Neural cell (in vitro differentiated cells): ENCODE results near the gene TXNRD3. TPM values are rescaled to one million over a fixed set of nuclear protein-coding genes. Genes with fewer than 3 reads are reported as not detected.
A peak's percentile ranks its signal among the peaks of the same experiment; 100 is the strongest.

Experiments used
- H2AFZ ChIP-seq: fragments of 200-600, 300-800 bp; sonication (generic), shearing (Covaris generic); 2 replicates; pipeline ENCODE4 v1.6.0; 2014; ENCODE audit warnings: low read depth, mild to moderate bottlenecking, antibody characterized with exemption, low read length, moderate library complexity
- H3F3A ChIP-seq: fragments of 200-600 bp; shearing (Covaris generic); 2 replicates; pipeline ENCODE4 v1.6.1; 2016; ENCODE audit warnings: mild to moderate bottlenecking, moderate library complexity, mixed read lengths, antibody characterized with exemption, low read length; ENCODE audit not compliant: insufficient read depth, poor library complexity, severe bottlenecking
- H3K27ac ChIP-seq: fragments of 200-600, 300-800 bp; sonication (generic), shearing (Covaris generic); 2 replicates; pipeline ENCODE4 v1.5.1; 2014; ENCODE audit warnings: mild to moderate bottlenecking, low read length, moderate library complexity
- H3K27me3 ChIP-seq: fragments of 300-800, 200-600 bp; sonication (generic), shearing (Covaris generic); 2 replicates; pipeline ENCODE4 v1.6.0; 2014; ENCODE audit warnings: mild to moderate bottlenecking, low read depth, low read length, moderate library complexity; ENCODE audit not compliant: insufficient read depth
- H3K36me3 ChIP-seq: fragments of 300-800, 200-600 bp; sonication (generic), shearing (Covaris generic); 2 replicates; pipeline ENCODE4 v1.5.1; 2014; ENCODE audit warnings: mild to moderate bottlenecking, antibody characterized with exemption, low read length, moderate library complexity; ENCODE audit not compliant: insufficient read depth
- H3K4me2 ChIP-seq: fragments of 300-800, 200-600 bp; sonication (generic), shearing (Covaris generic); 2 replicates; pipeline ENCODE4 v1.6.0; 2014; ENCODE audit warnings: mild to moderate bottlenecking, low read length
- H3K4me3 ChIP-seq: fragments of 300-800, 200-600 bp; sonication (generic), shearing (Covaris generic); 2 replicates; pipeline ENCODE4 v1.5.1; 2014; ENCODE audit warnings: mild to moderate bottlenecking, low read length, moderate library complexity
- H3K79me2 ChIP-seq: fragments of 200-600 bp; shearing (Covaris generic); replicated peaks from 2 replicates; pipeline ENCODE4 v1.6.0; 2014; ENCODE audit warnings: mild to moderate bottlenecking, low read length, moderate library complexity; ENCODE audit not compliant: insufficient read depth
- H3K9ac ChIP-seq: fragments of 300-800, 200-600 bp; sonication (generic), shearing (Covaris generic); 2 replicates; pipeline ENCODE4 v1.6.1; 2016; ENCODE audit warnings: mild to moderate bottlenecking, low read length, mixed read lengths
- H3K9me2 ChIP-seq: fragments of 200-600 bp; shearing (Covaris generic); 2 replicates; pipeline ENCODE4 v1.6.1; 2016; ENCODE audit warnings: mild to moderate bottlenecking, low read length, mixed read lengths; ENCODE audit not compliant: insufficient read depth
- H3K9me3 ChIP-seq: fragments of 200-600, 300-800 bp; sonication (generic), shearing (Covaris generic); 2 replicates; pipeline ENCODE4 v1.6.1; 2016; ENCODE audit warnings: mild to moderate bottlenecking, mixed run types, low read length, moderate library complexity, mixed read lengths
- H4K20me1 ChIP-seq: fragments of 200-600 bp; shearing (Covaris generic); 2 replicates; pipeline ENCODE4 v1.6.1; 2016; ENCODE audit warnings: mild to moderate bottlenecking, mixed run types; ENCODE audit not compliant: insufficient read depth
- EP300 ChIP-seq: fragments of 450-650 bp; conservative IDR thresholded peaks from 2 replicates; pipeline ENCODE4 v1.6.1; 2014; ENCODE audit warnings: antibody characterized with exemption, mild to moderate bottlenecking, moderate library complexity; ENCODE audit not compliant: poor library complexity, severe bottlenecking
- EZH2 ChIP-seq: fragments of 200-600, 300-800 bp; shearing (Covaris generic), sonication (generic); IDR thresholded peaks from 2 replicates; pipeline ENCODE4 v1.6.1; 2014; ENCODE audit warnings: antibody characterized with exemption, low read length, borderline replicate concordance, mild to moderate bottlenecking; ENCODE audit not compliant: insufficient read depth, poor library complexity, severe bottlenecking
- MXI1 ChIP-seq: fragments of 450-650 bp; conservative IDR thresholded peaks from 2 replicates; pipeline ENCODE4 v1.6.1; 2014; ENCODE audit warnings: antibody characterized with exemption, mild to moderate bottlenecking; ENCODE audit not compliant: poor library complexity, severe bottlenecking
- POLR2AphosphoS5 ChIP-seq: IDR thresholded peaks from 2 replicates; pipeline ENCODE4 v1.6.1; 2012
- RAD21 ChIP-seq: fragments of 450-650 bp; conservative IDR thresholded peaks from 2 replicates; pipeline ENCODE4 v1.6.1; 2014; ENCODE audit warnings: antibody characterized with exemption, mild to moderate bottlenecking, moderate library complexity
- SMC3 ChIP-seq: fragments of 450-650 bp; conservative IDR thresholded peaks from 2 replicates; pipeline ENCODE4 v1.6.1; 2014; ENCODE audit warnings: antibody characterized with exemption, mild to moderate bottlenecking, moderate library complexity; ENCODE audit not compliant: poor library complexity
- TAF1 ChIP-seq: IDR thresholded peaks from 2 replicates; pipeline ENCODE4 v1.6.1; 2012; ENCODE audit warnings: low read depth
- polyA plus RNA-seq: library from polyadenylated mRNA; depleted of rRNA; stranded (reverse); fragments of >200 nt; gene quantifications from 2 replicates; pipeline ENCODE4 v1.2.3, GENCODE V29; 2014
- TF ChIP-seq, protein P1 (sequence below): fragments of 450-650 bp; IDR thresholded peaks from 2 replicates; pipeline ENCODE4 v1.5.1; 2014; ENCODE audit warnings: antibody characterized with exemption, mild to moderate bottlenecking, moderate library complexity; ENCODE audit not compliant: poor library complexity, severe bottlenecking
- TF ChIP-seq, protein P2 (sequence below): IDR thresholded peaks from 2 replicates; pipeline ENCODE4 v1.6.1; 2012; ENCODE audit warnings: borderline replicate concordance

TXNRD3 gene
- polyA plus RNA-seq, 1 donor from 2014 or later: 2.2 TPM

DNA sequence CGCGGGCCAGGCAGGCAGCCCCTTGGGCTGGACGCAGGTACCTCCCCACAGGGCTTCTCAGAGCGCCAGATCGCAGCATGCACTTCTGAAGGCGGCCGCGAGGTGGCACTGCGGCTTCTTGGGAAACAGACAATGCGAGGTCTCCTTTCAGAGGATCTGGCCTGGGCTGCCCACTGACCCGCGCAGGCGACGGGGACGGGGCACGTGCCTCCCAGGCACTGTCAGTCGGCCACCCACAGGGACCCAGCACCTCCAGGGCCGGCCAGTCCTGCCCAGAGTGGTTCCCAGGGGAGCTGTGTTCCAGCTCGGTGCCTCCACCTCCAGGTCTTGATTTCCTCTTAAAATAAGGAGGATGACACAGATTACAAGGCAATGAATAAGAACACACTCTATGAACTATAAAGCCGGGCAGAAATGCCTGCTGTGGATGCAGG, 24.4 kb upstream of the TXNRD3 start:
- Histone ChIP-seq H4K20me1 (no peaks in the 10 kb centered on the region), H3K27me3 (no peaks in the 10 kb centered on the region), H3K9ac (peak overlapping the region; percentile 46), H3K9me3 (no peaks in the 10 kb centered on the region), H3K27ac (no peak overlapping the region), H3F3A (no peaks in the 10 kb centered on the region), H2AFZ (peak overlapping the region; percentile 42), H3K36me3 (no peaks in the 10 kb centered on the region), H3K9me2 (no peaks in the 10 kb centered on the region), H3K4me3 (peak overlapping the region; percentile 21), H3K4me2 (no peak overlapping the region), H3K79me2 (no peaks in the 10 kb centered on the region)
- no peak for TF ChIP-seq POLR2AphosphoS5
- no peak for TF ChIP-seq EZH2
- no peak for TF ChIP-seq EP300
- TF ChIP-seq, protein P1, sequence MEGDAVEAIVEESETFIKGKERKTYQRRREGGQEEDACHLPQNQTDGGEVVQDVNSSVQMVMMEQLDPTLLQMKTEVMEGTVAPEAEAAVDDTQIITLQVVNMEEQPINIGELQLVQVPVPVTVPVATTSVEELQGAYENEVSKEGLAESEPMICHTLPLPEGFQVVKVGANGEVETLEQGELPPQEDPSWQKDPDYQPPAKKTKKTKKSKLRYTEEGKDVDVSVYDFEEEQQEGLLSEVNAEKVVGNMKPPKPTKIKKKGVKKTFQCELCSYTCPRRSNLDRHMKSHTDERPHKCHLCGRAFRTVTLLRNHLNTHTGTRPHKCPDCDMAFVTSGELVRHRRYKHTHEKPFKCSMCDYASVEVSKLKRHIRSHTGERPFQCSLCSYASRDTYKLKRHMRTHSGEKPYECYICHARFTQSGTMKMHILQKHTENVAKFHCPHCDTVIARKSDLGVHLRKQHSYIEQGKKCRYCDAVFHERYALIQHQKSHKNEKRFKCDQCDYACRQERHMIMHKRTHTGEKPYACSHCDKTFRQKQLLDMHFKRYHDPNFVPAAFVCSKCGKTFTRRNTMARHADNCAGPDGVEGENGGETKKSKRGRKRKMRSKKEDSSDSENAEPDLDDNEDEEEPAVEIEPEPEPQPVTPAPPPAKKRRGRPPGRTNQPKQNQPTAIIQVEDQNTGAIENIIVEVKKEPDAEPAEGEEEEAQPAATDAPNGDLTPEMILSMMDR: peak; percentile 99
- TF ChIP-seq RAD21: peak; percentile 95
- TF ChIP-seq MXI1: peak; percentile 44
- TF ChIP-seq SMC3: peak; percentile 95

DNA sequence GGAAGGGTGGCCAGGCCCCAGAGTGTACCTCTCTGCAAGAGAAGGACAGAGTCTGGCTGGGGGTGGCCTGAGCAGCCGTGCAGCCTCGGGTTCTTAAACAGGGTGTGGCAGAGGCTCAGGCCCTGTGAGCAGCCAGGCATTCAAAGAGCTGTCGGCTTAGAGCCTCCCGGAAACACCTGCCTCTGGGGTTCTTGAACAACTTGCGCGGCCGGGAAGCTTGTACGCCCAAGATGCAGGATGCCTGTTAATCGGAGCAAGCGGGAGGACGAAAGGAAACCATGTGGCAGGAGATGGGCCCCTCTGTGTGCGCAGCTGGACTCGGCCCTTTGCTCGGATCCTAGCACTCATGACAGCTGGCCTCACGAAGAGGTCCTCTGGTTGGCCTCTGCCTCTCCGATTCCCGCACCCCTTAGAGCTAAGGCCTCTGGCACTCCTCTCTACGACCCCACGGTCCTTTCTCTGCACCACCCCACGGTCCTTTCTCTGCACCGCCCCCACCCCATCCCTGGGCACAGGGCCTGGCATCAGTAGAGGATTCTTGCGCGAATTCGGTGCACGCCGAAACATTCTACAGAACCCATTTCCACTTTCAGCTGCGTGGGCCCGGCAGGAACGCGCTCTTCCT, 23.9 kb upstream of the TXNRD3 start:
- Histone ChIP-seq H3K9ac (peak overlapping the region; percentile 46), H3K9me3 (no peaks in the 10 kb centered on the region), H3K79me2 (no peaks in the 10 kb centered on the region), H3K4me3 (peak overlapping the region; percentile 21), H3K36me3 (no peaks in the 10 kb centered on the region), H3K27me3 (no peaks in the 10 kb centered on the region), H2AFZ (no peak overlapping the region), H3K9me2 (no peaks in the 10 kb centered on the region), H3K27ac (no peak overlapping the region), H3F3A (no peaks in the 10 kb centered on the region), H3K4me2 (no peak overlapping the region), H4K20me1 (no peaks in the 10 kb centered on the region)
- TF ChIP-seq POLR2AphosphoS5 (no peak), TAF1 (no peak), MXI1 (no peak), EP300 (no peak), SMC3 (no peak), EZH2 (no peak), RAD21 (no peak)
- TF ChIP-seq, protein P1: no peak
- TF ChIP-seq, protein P2, sequence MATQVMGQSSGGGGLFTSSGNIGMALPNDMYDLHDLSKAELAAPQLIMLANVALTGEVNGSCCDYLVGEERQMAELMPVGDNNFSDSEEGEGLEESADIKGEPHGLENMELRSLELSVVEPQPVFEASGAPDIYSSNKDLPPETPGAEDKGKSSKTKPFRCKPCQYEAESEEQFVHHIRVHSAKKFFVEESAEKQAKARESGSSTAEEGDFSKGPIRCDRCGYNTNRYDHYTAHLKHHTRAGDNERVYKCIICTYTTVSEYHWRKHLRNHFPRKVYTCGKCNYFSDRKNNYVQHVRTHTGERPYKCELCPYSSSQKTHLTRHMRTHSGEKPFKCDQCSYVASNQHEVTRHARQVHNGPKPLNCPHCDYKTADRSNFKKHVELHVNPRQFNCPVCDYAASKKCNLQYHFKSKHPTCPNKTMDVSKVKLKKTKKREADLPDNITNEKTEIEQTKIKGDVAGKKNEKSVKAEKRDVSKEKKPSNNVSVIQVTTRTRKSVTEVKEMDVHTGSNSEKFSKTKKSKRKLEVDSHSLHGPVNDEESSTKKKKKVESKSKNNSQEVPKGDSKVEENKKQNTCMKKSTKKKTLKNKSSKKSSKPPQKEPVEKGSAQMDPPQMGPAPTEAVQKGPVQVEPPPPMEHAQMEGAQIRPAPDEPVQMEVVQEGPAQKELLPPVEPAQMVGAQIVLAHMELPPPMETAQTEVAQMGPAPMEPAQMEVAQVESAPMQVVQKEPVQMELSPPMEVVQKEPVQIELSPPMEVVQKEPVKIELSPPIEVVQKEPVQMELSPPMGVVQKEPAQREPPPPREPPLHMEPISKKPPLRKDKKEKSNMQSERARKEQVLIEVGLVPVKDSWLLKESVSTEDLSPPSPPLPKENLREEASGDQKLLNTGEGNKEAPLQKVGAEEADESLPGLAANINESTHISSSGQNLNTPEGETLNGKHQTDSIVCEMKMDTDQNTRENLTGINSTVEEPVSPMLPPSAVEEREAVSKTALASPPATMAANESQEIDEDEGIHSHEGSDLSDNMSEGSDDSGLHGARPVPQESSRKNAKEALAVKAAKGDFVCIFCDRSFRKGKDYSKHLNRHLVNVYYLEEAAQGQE: no peak
